GM21825 (cell line): ENCODE measurements around the gene AMIGO1.
A peak's percentile ranks its signal among the peaks of the same experiment; 100 is the strongest.

Experiments used
- ATAC-seq: cut with Tn5 transposase; IDR thresholded peaks from one replicate; pipeline ENCODE4 v1.9.1; 2021; ENCODE audit warnings: mild to moderate bottlenecking, moderate library complexity; ENCODE audit not compliant: unreplicated experiment

AMIGO1 gene

GRCh38 chr1:109532365-109533136, 23.0 kb upstream of the AMIGO1 start:
- ATAC-seq, result peak; percentile 58

GRCh38 chr1:109531826-109532364, 22.4 kb upstream of the AMIGO1 start:
- no peak for ATAC-seq

GRCh38 chr1:109531380-109531779, 21.9 kb upstream of the AMIGO1 start:
- no peak for ATAC-seq

GRCh38 chr1:109530457-109531087, 21.0 kb upstream of the AMIGO1 start:
- ATAC-seq, result no peak

GRCh38 chr1:109529881-109530456, 20.4 kb upstream of the AMIGO1 start:
- no peak for ATAC-seq

GRCh38 chr1:109528712-109529111, 19.2 kb upstream of the AMIGO1 start:
- ATAC-seq, result no peak

- no peak for ATAC-seq
These were observed 18.5 kb upstream of the AMIGO1 start for GRCh38 chr1:109527846-109528695.

- ATAC-seq, result peak; percentile 65
These were observed 17.7 kb upstream of the AMIGO1 start for GRCh38 chr1:109527098-109527811.

- ATAC-seq, result no peak
These were observed 14.2 kb upstream of the AMIGO1 start for GRCh38 chr1:109523706-109524105.

GRCh38 chr1:109522026-109522425, 12.5 kb upstream of the AMIGO1 start:
- ATAC-seq, result no peak

- no peak for ATAC-seq
These were observed 11.8 kb upstream of the AMIGO1 start for GRCh38 chr1:109521002-109521951.

GRCh38 chr1:109517337-109517736, 7.8 kb upstream of the AMIGO1 start:
- no peak for ATAC-seq

GRCh38 chr1:109516872-109517271, 7.3 kb upstream of the AMIGO1 start:
- no peak for ATAC-seq

GRCh38 chr1:109514846-109515245, 5.3 kb upstream of the AMIGO1 start:
- no peak for ATAC-seq

- ATAC-seq, result no peak
These were observed 3.7 kb upstream of the AMIGO1 start for GRCh38 chr1:109513110-109513710.

GRCh38 chr1:109508873-109509175, 703 bp downstream of the AMIGO1 start:
- ATAC-seq, result no peak

- ATAC-seq, result no peak
These were observed 1.3 kb downstream of the AMIGO1 start for GRCh38 chr1:109508001-109508872.

- ATAC-seq, result no peak
These were observed 4.6 kb downstream of the AMIGO1 start for GRCh38 chr1:109504974-109505373.
